ENCODE results near the gene SFXN1. TPM values are rescaled to one million over a fixed set of nuclear protein-coding genes. Genes with fewer than 3 reads are reported as not detected.

SFXN1 gene, protein sequence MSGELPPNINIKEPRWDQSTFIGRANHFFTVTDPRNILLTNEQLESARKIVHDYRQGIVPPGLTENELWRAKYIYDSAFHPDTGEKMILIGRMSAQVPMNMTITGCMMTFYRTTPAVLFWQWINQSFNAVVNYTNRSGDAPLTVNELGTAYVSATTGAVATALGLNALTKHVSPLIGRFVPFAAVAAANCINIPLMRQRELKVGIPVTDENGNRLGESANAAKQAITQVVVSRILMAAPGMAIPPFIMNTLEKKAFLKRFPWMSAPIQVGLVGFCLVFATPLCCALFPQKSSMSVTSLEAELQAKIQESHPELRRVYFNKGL
- total RNA-seq: 56.3 and 102 TPM in 2 replicates

DNA sequence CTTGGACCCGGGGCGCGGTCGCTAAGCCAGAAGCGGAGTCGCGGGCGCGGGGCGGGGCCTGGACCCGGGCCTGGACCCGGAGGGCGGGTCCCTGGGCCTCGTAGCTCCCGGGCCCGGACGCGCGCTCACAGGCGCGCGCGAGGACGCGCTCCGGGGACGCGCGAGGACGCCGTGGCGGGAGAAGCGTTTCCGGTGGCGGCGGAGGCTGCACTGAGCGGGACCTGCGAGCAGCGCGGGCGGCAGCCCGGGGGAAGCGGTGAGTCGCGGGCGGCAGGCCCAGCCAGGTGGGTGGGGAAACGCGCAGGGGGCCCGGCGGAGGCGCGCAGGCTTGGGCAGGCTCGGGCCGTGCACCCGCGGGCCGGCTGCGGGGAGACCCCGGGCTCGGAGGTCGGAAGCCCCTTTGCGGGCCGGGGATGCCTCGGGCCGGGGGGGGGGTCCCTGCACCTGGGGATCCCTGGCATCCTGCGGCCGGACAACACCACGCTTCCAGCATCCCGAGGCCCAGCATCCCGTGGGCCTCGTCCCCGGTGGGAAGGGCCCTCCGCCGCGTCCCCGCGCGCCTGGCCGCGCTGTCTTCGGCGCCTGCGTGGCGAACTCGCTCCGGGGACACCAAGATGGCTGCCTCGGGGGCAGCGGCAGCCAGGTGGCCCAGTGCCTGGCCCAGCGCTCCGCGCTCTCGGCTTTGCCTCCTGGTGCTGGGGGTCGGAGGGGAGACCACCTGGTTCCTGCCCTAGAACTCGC lies at the start of gene SFXN1:
TSS of gene SFXN1 (plus strand) at position 177 of the 741 bp plus-strand sequence. CDS start 13,544 bp downstream, outside the sequence.

DNA sequence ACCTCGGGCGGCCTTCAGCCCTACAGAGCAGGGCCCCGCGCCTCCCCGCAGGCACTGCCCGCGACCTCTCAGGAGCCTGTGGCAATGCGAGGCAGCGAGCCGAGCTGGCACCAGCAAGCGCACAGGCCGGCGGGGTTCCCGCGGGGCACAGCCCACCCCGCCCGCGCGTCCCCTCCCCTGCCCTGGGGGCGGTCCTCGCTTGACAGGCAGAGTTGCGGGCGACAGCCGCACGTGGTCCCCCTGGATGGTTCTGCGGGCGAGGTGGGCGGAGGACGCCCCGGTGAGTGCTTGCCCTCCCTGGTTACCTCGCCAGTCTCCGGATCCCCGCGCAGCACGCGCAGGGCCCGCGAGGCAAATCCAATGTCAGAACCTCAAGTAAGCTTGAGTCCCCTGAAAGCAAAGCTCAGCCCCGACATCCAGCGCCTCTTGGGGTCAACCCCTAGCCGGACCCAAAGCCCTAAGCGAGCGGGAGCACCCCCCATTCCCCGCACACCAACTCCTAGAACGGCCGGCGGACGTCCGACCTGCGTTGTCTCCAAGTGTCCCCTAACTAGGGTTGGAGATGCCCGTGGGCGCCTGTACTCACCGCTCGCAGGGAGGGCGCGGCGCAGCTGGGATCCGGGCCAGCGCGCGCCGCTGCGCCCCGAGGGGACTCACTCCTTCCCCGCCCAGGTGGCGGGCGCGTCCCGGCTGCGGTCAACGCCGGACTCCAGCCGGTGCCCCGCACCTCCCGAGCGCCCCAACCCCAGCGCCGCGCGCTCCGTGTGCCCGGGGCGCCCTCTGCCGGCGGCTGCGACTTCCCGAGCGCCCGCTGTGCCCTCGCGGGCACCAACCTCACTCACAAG lies 34.1 kb upstream of the SFXN1 start, which contains the start of gene DRD1:
TSS of gene DRD1 (minus strand) at position 123 of the 845 bp plus-strand sequence. CDS start 1,083 bp downstream, outside the sequence.

Other genes starting within 250 kb of the SFXN1 start
- under 0.01 TPM in 1 of 2 replicates, not detected in the other for gene DRD1, start 34.4 kb upstream of the SFXN1 start, total RNA-seq
- gene HRH2, start 179.5 kb downstream of the SFXN1 start, total RNA-seq: not detected in 2 replicates